Measurements from ENCODE around the gene PATL2.
"Not testable (repeated sequence)": the region's sequence is repeated elsewhere in the genome, so short reads cannot be mapped to it uniquely, and the experiment has no call there.

PATL2 gene

DNA sequence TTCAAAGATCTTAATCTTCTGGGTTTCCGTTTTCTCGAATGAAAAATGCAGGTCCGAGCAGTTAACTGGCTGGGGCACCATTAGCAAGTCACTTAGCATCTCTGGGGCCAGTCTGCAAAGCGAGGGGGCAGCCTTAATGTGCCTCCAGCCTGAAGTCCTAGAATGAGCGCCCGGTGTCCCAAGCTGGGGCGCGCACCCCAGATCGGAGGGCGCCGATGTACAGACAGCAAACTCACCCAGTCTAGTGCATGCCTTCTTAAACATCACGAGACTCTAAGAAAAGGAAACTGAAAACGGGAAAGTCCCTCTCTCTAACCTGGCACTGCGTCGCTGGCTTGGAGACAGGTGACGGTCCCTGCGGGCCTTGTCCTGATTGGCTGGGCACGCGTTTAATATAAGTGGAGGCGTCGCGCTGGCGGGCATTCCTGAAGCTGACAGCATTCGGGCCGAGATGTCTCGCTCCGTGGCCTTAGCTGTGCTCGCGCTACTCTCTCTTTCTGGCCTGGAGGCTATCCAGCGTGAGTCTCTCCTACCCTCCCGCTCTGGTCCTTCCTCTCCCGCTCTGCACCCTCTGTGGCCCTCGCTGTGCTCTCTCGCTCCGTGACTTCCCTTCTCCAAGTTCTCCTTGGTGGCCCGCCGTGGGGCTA lies at the start of gene PATL2, which contains the start of gene B2M:
PATL2 (minus strand) TSS at position 228 of the 647 bp plus-strand sequence. CDS start 34,833 bp downstream, outside the sequence.
B2M (plus strand) TSS at position 422 of the 647 bp plus-strand sequence; CDS start at position 452, 30 bp downstream.
- peak; percentile 99 for DNase-seq

DNA sequence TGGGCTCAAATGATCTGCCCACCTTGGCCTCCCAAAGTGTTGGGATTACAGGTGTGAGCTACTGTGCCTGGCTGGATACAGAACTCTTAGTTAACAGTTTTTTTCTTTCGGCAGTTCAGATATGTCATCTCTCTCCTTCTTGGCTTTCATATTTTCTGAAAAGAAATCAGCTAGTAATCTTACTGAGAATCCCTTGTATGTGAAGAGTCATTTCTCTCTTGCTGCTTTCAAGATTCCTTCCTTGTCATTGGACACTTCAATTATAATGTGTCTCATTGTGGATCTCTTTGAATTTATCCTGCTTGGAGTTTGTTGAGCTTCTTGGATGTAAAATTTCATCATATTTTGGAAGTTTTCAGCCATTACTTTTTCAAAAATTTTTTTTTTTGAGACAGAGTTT lies 42.2 kb upstream of the PATL2 start:
- no peak for DNase-seq

DNA sequence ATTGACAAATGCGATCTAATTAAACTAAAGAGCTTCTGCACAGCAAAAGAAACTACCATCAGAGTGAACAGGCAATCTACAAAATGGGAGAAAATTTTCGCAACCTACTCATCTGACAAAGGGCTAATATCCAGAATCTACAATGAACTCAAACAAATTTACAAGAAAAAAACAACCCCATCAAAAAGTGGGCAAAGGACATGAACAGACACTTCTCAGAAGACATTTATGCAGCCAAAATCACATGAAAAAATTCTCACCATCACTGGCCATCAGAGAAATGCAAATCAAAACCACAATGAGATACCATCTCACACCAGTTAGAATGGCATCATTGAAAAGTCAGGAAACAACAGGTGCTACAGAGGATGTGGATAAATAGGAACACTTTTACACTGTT lies 32.3 kb upstream of the PATL2 start:
- DNase-seq, result not testable (repeated sequence)

DNA sequence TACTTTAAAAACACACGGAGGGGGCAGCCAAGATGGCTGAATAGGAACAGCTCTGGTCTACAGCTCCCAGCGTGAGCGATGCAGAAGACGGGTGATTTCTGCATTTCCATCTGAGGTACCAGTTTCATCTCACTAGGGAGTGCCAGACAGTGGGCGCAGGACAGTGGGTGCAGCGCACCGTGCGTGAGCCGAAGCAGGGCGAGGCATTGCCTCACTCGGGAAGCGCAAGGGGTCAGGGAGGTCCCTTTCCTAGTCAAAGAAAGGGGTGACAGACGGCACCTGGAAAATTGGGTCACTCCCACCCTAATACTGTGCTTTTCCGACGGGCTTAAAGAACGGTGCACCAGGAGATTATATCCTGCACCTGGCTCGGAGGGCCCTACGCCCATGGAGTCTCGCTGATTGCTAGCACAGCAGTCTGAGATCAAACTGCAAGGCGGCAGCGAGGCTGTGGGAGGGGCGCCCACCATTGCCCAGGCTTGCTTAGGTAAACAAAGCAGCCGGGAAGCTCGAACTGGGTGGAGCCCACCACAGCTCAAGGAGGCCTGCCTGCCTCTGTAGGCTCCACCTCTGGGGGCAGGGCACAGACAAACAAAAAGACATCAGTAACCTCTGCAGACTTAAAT lies 28.2 kb upstream of the PATL2 start:
- DNase-seq, result not testable (repeated sequence)

DNA sequence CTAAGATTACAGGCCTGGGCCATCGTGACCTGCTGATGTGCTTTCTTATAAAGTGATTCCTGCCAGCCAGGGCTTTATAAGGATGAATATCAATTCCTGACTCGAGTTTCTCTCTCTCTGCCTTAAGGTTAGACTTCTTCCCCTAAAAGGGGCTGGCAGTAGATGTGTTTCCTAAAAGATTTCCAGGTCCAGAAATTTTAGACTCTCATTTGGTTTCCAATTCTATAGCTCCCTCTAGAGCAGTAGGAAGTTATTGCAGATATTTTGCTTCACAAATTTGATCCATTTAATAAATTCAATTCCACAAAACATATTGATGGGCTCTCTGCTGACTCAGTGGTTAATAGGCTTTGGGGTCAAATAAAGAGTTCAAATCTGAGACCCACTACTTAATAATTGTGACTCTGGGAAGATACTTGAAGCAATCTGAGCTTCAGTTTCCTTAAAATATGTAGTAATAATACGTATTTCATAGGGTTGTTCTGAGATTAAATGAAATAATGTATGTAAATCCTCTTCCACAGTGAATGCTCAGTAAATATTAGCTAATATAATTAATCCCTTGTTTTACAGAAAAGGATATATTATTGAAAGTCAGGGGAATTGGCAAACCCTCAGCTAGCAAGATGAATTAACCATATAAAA lies 27.3 kb upstream of the PATL2 start:
- peak; percentile 77 for DNase-seq

DNA sequence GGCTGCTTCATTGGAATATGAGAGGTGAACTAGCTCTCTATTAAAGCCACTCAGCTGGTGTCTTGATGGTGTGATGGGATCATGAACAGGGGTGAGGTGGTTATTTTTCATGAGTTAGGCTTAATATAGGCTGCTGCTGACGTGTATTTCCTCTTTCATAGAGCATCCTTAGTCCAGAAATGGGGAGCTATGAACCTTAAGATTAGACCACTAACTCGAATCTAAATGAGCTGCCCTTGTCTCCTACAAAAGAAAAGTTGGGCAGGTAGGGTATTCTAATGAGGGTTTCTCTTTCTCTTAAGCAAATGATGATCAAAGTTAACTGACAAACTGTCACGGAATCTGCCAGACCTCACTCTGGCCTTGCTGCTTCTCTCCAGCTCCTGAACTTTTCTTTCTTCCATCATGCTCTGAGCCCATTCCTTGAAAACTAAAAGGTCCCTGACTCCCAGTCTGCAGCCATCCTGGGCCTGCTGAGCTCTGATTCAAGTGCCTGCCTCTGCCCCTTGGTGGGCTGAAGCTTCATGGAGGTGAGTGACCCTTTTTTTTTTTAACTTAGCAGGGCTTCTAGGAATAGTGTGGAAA lies 25.1 kb upstream of the PATL2 start, which contains the start of gene TRIM69:
TRIM69 (plus strand) TSS at position 348 of the 585 bp plus-strand sequence; CDS start at position 525, 177 bp downstream.
- peak; percentile 60 for DNase-seq

DNA sequence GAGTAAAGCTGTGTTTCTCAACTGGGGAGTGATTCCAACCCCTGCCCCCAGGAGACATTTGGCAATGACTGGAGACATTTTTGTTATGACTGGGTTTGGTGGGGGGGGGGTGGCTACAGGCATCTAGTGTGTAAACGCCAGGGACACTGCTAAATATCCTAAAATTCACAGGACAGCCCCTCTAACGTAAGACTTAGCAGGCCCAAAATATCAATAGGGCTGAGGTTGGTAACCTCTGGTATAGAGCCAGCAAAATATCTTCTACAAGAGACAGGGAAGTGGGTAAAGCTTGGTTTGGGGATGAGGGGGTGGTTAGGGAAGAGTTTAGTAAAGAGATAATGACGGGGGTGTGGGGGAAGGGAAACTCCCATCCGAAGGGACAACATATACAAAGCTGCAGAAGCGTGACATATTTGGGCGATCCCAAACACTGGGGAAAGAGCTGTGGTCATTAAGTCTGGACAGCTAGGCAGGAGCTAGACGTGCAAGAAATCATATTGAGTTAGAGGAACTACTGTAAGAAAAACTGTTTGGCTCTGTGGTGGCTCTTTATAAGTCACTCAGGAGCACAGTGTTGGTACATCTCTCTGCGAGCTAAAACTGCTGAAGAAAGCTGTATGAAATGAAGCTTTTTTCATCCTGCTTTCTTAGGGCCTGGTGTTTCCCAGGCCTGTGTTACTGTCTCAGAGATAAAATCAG lies 24.5 kb upstream of the PATL2 start:
- peak; percentile 58 for DNase-seq

DNA sequence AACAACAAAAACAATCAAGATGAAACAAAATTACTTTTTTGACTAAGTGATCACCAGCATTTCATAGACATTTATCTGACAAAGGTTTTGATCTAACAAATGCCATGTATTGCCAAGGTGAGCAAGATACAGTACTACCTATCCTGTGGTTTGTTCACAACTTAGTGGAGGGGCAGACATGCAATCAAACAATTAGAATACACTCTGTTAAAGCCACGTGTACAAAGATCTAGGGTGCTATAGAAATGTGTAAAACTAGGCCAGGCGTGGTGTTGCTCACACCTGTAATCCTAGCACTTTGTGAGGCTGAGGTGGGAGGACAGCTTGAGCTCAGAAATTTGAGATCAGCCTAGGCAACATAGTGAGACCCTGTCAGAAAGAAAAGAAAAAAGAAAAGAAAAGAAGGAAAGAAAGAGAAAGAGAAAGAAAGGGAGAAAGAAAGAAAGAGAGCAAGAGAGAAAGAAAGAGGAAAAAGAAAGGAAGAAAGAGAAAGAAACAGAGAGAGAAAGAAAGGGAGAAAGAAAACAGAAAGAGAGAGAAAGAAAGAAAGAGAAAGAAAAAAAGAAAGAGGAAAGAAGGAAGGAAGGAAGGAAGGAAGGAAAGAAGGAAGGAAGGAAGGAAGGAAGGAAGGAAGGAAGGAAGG lies 23.8 kb upstream of the PATL2 start:
- DNase-seq, result peak; percentile 32

DNA sequence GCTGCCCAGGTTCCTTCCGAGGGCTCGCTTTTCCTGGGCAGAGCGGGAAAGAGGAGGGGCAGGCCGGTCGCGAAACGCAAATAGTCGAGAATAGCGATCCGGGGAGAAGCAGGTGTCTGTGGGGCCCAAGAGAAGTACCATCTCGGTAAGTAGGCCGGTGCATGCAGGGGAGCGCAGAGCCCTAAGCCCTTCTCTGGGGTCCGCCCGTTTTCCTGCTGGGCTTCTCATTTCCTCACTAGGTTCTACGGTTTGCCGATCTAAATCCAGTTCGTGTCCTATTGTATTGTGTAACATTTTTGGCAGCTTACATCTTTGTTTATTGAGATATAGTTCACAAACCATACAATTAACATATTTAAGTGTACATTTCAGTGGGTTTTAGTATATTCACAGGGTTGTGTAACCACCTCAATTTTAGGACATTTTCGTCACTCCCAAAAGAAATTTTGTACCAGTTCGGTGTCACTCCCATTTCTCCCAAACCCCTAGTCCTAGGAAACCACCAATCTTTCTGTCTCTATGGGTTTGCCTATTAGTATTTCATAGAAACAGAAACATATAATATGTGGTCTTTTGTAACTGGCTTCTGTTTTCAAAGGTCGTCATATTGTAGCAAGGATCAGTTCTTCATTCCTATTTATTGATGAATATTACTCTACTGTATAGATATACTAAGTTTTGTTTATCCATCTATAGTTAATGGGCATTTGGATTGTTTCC lies 18.4 kb upstream of the PATL2 start:
- peak; percentile 65 for DNase-seq

DNA sequence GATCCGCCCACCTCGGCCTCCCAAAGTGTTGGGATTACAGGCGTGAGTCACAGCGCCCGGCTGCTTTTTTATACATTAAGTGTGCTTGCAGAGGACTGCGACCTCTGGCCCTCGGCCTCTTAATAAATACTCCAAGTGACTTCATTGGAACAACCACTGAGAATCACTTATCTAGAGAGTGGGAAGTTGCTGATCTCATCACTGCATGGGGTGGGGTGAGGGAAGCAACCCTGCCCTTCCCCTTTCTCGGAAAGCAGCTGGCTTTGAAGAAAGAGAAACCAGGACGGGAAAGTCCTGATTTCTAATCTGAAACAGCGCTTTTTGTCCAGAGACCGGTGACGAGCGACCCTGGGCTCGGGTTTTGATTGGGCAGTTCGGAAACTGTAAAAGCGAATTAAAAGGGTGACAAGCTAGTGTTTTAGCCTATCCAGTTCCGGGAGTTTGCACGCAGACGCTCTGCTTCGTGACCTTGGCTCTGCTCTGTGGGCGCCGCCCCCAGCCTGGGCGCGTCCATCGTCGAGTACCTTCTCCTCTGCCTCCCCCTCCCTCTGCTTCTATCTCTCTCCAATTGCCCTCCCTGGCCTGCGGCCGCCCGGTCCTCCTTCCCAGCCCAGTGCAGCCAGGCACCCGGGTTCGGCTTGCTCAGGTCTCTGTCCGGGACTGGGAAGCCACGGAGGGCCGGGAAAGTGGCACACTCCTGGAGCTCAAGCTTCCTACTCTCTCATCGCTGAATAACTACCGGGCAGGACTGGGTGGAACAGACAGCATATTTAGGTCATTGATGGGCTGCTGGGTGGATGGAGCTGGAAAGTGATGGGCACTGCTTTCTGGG lies 17.7 kb upstream of the PATL2 start:
- DNase-seq, result peak; percentile 99

DNA sequence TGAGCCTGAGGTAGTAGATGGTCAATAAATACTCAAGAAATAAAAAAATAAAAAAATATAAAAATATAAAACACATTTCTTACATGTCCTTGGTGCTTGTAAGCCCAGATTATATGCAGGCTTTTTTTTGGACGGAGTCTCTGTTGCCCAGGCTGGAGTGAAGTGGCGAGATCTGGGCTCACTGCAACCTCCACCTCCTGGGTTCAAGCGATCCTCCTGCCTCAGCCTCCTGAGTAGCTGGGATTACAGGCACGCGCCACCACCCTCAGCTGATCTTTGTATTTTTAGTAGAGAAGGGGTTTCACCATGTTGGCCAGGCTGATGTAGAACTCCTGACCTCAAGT lies 17.1 kb upstream of the PATL2 start:
- DNase-seq, result not testable (repeated sequence)

DNA sequence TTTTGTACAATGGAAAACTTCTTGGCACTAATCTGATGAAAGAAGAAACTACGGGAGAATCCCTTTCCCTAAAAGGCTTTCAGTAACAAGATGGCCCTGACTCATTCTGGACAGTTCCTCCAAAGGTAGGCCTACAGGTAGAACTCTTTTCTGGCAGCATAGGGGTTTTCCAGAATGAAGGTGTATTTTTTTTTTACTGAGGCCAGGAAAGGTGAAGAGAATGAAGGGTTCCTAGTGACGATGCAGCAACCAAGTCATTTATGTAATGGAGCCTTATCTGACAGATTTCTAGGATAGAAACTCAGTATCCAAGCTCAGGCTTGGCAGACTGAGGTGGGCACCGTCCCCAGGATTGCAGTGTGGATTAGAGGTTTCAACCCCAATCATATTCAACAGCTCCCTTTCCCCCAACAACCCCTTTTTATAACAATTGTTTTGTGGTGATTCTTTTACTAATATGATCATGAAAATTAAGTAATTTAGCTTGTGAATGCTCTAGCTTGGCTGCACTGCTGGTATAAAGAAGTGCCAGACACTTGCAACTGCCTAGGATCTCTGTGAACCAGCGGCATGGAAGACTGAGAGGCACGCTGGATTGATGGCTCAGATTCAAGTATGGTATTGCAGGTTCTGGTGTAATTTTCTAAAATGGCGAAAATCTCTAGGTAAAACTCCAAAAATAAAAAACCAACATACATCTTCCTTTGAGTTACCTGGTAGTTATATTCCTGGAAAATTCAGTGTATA lies 16.5 kb upstream of the PATL2 start:
- peak; percentile 74 for DNase-seq

DNA sequence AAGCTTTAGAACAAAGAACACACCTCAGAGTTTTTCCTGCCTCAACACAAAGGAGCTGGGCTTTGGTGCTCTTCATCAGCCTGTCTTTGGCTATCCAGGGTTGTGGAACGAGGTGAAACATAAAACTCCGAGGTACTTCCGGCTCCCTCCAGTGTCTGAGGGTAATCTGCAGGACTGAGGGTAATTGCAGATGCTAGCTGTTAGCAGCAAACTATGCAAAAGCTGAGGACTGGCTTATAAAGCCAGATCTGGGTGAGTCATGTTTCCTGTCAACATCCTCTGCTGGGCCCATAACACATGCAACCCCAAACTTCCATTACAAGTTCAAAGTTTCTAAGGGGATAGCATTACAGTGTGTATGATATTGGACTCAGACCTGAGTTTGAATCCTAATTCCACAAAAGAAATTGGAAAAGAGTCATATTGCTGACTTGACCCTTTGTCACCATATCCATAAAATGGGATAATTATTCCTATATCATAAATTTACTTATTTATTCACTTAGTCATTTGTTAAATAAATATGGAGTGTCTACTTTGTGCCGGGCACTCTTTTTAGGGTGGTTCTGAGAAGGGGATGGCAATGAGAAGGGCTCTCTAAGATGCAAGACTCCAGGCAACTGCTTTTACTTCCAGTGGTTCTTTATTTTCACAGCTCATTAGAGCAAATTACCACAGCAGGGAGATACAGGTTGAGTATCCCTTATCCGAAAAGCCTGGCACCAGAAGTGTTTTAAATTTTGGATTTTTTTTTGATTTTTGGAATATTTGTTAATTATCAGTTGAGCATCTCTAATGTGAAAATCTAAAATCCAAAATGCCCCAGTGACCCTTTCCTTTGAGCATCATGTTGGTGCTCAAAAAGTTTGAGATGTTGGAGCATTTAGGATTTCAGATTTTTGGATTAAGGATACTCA lies 15.7 kb upstream of the PATL2 start:
- DNase-seq, result peak; percentile 94

DNA sequence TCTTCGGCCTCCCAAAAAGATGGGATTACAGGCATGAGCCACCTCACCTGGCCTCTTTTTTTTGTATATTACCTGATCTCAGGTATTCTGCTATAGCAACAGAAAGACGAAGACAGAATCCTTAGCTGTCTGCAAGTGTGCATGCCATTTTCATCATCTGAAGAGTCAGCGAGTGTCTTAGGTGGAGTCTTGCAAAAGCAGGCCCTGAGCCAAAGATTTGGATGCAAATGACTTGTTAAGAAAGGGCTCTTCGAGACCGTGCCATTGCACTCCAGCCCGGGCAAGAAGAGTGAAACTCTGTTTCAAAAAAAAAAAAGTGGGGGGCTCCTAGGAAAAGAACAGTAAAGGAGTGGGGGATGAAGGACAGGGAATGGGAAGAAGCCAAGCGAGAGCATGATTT lies 15.0 kb upstream of the PATL2 start:
- DNase-seq, result no peak

DNA sequence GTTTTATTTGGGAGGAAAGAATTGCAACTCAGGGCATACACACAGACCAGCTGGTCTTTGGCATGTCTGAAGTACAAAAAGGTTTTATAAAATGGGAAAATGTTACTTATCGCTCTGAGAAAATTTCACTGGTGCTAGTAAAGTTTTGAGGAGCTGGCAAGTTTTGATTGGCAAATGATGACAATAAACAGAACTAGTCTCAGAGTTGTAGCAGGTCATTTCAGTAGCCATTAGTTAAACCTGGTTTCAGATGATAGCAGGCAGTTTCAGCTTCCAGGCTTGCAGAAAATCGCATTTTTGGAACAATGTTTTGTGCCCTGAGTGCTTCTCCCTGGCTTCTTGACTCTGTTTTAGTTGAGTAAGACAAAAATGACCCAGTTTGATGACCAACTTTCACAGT lies 10.9 kb upstream of the PATL2 start:
- no peak for DNase-seq

DNA sequence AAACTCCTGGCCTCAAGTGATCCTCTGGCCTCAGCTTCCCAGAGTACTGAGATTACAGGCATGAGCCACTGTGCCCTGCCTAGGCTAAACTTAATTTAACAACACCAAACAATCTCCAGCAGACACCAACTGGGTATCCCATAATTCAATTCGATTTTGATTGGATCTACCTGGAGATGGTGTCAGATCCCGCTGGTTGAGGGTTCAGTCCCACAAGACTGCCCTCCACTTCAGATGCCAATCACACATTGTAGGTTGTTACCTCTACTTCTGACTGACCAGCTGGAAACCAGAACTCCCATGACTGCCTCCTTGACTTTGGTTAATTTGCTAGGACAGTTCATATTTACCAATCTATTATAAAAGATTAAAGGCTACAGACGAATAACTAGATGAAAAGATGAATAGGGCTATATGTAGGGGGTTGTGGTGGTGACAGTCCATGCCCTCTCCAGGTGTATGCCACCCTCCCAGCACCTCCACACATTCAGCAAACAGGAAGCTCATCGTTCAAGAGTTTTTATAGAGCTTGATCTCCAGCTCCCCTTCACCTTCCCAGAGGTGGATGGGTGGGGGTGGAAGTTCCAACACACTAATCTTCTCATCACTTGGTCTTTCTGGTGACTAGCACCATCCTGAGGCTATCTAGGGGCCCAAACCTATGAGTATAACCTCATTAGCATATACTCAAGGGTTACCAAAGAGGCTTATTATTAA lies 9.5 kb upstream of the PATL2 start:
- DNase-seq, result peak; percentile 73

DNA sequence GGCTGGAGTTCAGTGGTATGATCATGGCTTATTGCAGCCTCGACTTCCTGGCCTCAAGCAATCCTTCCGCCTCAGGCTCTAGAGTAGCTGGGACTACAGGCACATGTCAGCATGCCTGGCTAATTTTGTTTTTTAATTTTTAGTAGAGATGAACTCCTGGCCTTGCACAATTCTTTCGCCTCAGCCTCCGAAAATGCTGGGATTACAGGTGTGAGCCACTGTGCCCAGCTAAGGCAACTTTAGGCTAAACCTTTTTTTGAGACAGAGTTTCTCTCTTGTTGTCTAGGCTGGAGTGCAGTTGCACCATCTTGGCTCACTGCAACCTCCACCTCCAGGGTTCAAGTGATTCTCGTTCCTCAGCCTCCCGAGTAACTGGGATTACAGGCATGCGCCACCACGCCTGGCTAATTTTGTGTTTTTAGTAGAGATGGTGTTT lies 8.9 kb upstream of the PATL2 start:
- not testable (repeated sequence) for DNase-seq
